Measurements from ENCODE around the gene MAGI1.

GRCh38 chr3:65706776-65707568 lies 331.7 kb downstream of the MAGI1 start:
- TF ChIP-seq EZH2 (IDR thresholded peaks at IDR 0.05) (no peak), CTCF (IDR thresholded peaks at IDR 0.05 in 2 of 3, conservative IDR thresholded peaks at IDR 0.05 in 1 of 3; ENCODE audit: borderline replicate concordance in 1 of 3, insufficient read depth in 1 of 3, low read depth in 2 of 3, low read length in 2 of 3) (no peak), SIN3A (IDR thresholded peaks at IDR 0.05; ENCODE audit: low read depth) (no peak), ATF3 (IDR thresholded peaks at IDR 0.05) (no peak), MAX (IDR thresholded peaks at IDR 0.05) (no peak), EZH2phosphoT487 (IDR thresholded peaks at IDR 0.05; ENCODE audit: borderline replicate concordance) (no peak), POLR2A (IDR thresholded peaks at IDR 0.05; ENCODE audit: borderline replicate concordance, extremely low read depth, insufficient read depth, insufficient read length) (no peak), ZNF274 (IDR thresholded peaks at IDR 0.05; ENCODE audit: low read depth, low read length) (no peak), RAD21 (IDR thresholded peaks at IDR 0.05; ENCODE audit: low read depth) (no peak), ELF1 (IDR thresholded peaks at IDR 0.05; ENCODE audit: borderline replicate concordance, low read depth) (no peak), YY1 (IDR thresholded peaks at IDR 0.05; ENCODE audit: extremely low read depth, insufficient replicate concordance, low read depth, low read length) (no peak)
